HFFc6 (cell line): ENCODE results near the gene MAPKAP1. TPM values are rescaled to one million over a fixed set of nuclear protein-coding genes. Genes with fewer than 3 reads are reported as not detected.
A peak's percentile ranks its signal among the peaks of the same experiment; 100 is the strongest.

ENCODE experiments used
- DNase-seq: peaks from one replicate; pipeline ENCODE4 v3.0.0-alpha.2; 2018
- H3K27ac Mint-ChIP-seq: 2 replicates; pipeline ENCODE4 v1.8.0; 2020; ENCODE audit warnings: mild to moderate bottlenecking, mixed read lengths
- H3K27me3 Mint-ChIP-seq: 2 replicates; pipeline ENCODE4 v1.8.0; 2021; ENCODE audit warnings: mild to moderate bottlenecking, moderate library complexity, mixed read lengths; ENCODE audit not compliant: insufficient read depth
- H3K36me3 Mint-ChIP-seq: 2 replicates; pipeline ENCODE4 v1.8.0; 2021; ENCODE audit warnings: low read depth, mixed read lengths
- H3K4me1 Mint-ChIP-seq: 2 replicates; pipeline ENCODE4 v1.8.0; 2020; ENCODE audit warnings: low read depth, mixed read lengths
- H3K4me3 Mint-ChIP-seq: 2 replicates; pipeline ENCODE4 v1.8.0; 2020; ENCODE audit warnings: mild to moderate bottlenecking, moderate library complexity, mixed read lengths
- H3K9me3 Mint-ChIP-seq: 2 replicates; pipeline ENCODE4 v1.8.0; 2020; ENCODE audit warnings: mild to moderate bottlenecking, mixed read lengths
- total RNA-seq, 6 experiments: library from RNA; stranded (reverse); fragmentation: NEBNext Ultra II Directional; extraction: Animal tissue kit (Norgen Biotek cat#: 25700); gene quantifications; 2 replicates in 1 of 6; 3 replicates in 5 of 6; pipeline ENCODE4 v1.2.3, GENCODE V29; 2021
- TF ChIP-seq, protein P1 (sequence below): fragments of 200-600 bp; sonication (generic); IDR thresholded peaks from 2 replicates; pipeline ENCODE4 v1.5.0; 2021; ENCODE audit warnings: antibody characterized with exemption, mild to moderate bottlenecking

The MAPKAP1 gene
- total RNA-seq, 6 experiments from 2014 or later: 115 to 167 (median 130) TPM

GRCh38 chr9:125527471-125528002 is 179.5 kb downstream of the MAPKAP1 start:
- H3K4me1 Mint-ChIP-seq: peaks cover 70% of the 10 kb centered on the region
- DNase-seq: no peak
- no peaks in the 10 kb centered on the region; the same call in 1 of the 2 replicates for H3K27me3 Mint-ChIP-seq
- H3K36me3 Mint-ChIP-seq: peaks cover 15% of the 10 kb centered on the region
- H3K27ac Mint-ChIP-seq: 0 out of 2 replicates have a peak overlapping the region, but pooled peaks have one; percentile 28
- no peak overlapping the region for H3K4me3 Mint-ChIP-seq
- H3K9me3 Mint-ChIP-seq: no peaks in the 10 kb centered on the region
- TF ChIP-seq, protein P1, sequence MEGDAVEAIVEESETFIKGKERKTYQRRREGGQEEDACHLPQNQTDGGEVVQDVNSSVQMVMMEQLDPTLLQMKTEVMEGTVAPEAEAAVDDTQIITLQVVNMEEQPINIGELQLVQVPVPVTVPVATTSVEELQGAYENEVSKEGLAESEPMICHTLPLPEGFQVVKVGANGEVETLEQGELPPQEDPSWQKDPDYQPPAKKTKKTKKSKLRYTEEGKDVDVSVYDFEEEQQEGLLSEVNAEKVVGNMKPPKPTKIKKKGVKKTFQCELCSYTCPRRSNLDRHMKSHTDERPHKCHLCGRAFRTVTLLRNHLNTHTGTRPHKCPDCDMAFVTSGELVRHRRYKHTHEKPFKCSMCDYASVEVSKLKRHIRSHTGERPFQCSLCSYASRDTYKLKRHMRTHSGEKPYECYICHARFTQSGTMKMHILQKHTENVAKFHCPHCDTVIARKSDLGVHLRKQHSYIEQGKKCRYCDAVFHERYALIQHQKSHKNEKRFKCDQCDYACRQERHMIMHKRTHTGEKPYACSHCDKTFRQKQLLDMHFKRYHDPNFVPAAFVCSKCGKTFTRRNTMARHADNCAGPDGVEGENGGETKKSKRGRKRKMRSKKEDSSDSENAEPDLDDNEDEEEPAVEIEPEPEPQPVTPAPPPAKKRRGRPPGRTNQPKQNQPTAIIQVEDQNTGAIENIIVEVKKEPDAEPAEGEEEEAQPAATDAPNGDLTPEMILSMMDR: no peak

DNA sequence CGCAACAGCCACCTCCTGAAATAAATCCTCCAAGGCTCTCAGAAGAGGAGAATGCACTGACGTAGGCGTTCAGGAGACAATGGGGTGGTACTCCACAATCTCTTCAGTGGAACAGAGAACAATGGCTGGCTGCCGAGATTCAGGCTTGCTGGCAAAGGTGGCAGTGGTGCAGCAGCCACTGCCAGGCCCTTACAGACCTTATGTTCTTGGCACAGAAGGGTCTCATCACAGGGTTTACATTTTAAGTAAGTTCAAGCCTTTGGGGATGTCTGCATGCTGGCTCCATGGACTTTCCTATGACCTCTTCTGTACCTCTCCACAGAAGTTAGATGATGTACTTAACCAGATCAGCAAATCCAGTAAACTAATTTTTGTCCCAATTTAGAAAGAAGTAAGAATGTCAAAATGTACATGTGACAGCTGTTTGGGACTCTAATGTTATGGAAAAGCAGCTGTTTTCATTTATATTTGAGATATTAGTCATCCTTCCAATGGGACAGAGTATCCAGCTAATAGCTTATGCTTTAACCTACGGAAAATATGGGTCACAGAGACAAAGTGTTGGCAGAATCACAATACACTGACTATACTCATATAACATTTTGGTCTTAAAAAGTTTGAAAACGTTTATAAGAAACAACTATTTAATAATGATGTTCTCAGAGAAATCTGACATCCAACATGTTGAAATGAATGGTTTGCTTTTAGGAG is 180.9 kb downstream of the MAPKAP1 start:
- Mint-ChIP-seq H3K36me3 (peaks cover 15% of the 10 kb centered on the region), H3K4me3 (no peak overlapping the region; the same call in 1 of the 2 replicates), H3K27ac (peak overlapping the region; percentile 63), H3K27me3 (no peaks in the 10 kb centered on the region; the same call in 1 of the 2 replicates), H3K9me3 (no peaks in the 10 kb centered on the region), H3K4me1 (peaks cover 79% of the 10 kb centered on the region)
- peak; percentile 61 for DNase-seq
- TF ChIP-seq, protein P1: no peak

DNA sequence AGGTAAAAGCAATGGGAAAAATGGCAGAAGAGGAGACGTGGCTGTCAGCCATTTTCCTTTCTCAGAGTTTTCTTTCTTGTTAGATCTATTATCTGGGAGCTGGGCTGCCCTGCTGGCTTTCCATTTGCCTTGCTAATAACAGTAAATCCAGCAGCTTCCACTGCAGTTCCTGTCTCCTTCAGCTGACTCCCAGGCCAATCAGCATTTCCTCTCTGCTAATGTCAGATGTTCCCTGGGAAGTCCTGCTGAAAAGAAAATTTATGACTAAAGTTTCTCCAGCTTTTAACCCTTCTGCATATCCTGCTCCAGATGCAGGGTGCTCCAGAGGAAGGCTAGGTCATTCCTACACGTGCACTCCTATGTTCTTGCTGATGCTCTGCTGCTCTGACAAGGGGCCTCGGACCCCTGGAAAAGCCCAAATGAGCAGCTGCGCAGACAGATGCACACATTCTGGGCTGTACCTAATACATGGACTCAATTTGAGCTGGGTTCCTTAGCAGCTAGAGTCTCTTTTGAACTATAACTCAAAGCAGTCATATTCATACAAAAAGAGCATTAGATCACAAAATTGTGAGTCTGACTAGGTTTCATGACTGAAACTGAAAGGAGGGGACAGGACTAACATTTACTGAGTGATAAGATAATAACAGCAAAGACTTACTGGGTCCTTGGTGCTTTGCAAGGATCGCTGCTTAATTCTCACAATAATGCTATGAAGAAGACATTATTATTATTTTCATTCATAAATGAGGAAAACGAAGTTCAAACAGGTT is 182.2 kb downstream of the MAPKAP1 start:
- Mint-ChIP-seq H3K27ac (peak overlapping the region; percentile 61), H3K27me3 (no peaks in the 10 kb centered on the region; the same call in 1 of the 2 replicates), H3K9me3 (no peaks in the 10 kb centered on the region), H3K36me3 (peaks cover 23% of the 10 kb centered on the region), H3K4me3 (no peak overlapping the region), H3K4me1 (peaks cover 89% of the 10 kb centered on the region)
- DNase-seq: no peak
- TF ChIP-seq, protein P1: no peak

DNA sequence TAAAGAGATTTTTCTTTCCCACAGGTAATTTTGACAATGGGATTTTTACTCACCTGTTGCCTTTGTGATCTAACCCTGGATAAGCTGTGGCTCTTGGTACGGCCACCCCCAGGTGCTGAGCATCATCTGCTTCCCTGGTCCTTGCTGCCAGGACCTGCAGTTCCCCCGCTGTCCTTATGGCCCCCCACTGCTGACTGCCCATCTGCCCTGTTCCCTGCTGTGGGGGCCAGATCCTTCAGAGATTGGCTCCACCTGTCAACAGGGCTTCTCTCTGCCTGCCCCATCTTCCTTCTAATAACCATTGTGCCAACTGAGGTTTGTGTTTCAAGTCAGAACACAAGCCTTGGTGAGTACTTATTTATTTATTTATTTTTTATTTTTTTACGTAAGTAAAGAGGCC is 183.3 kb downstream of the MAPKAP1 start:
- H3K27ac Mint-ChIP-seq: peak overlapping the region; percentile 98; the same call in 1 of the 2 replicates
- DNase-seq: no peak
- TF ChIP-seq, protein P1: 0 out of 2 replicates have a peak, but pooled peaks have one; percentile 12
- H3K4me1 Mint-ChIP-seq: peaks cover 81% of the 10 kb centered on the region
- H3K36me3 Mint-ChIP-seq: peaks cover 23% of the 10 kb centered on the region
- no peak overlapping the region for H3K4me3 Mint-ChIP-seq
- H3K9me3 Mint-ChIP-seq: no peaks in the 10 kb centered on the region
- H3K27me3 Mint-ChIP-seq: no peaks in the 10 kb centered on the region; the same call in 1 of the 2 replicates

DNA sequence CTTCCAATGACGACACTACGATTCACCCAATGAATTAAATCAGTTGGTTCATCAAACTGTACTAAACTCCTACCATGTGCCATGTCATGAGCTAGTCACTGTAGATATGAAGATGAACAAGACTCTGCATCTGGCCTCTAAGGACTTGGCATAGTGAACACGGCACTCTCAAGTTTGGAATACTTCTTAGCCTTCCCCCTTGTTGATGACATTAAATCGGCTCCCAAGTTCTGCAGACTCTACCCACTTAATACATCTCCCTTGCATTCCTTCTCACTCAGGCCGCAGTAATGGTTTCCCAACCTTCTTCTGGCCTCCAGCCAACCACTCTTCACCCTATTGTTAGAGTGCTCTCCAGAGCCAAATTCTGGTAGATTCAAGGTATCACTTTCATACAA is 184.7 kb downstream of the MAPKAP1 start:
- H3K4me1 Mint-ChIP-seq: peaks cover 75% of the 10 kb centered on the region
- peak overlapping the region; percentile 98 for H3K27ac Mint-ChIP-seq
- H3K36me3 Mint-ChIP-seq: peaks cover 19% of the 10 kb centered on the region

More for the DNA sequence above, 184.7 kb downstream of the MAPKAP1 start:
- TF ChIP-seq, protein P1: no peak
- peak; percentile 59 for DNase-seq
- Mint-ChIP-seq H3K27me3 (no peaks in the 10 kb centered on the region; the same call in 1 of the 2 replicates), H3K9me3 (no peaks in the 10 kb centered on the region), H3K4me3 (peak overlapping the region; percentile 77)
